ENCODE data around the gene PTPRK.

PTPRK gene

GRCh38 chr6:128282961-128283360 lies 237.4 kb downstream of the PTPRK start:
- DNase-seq (ENCODE audit: low spot score): no peak

DNA sequence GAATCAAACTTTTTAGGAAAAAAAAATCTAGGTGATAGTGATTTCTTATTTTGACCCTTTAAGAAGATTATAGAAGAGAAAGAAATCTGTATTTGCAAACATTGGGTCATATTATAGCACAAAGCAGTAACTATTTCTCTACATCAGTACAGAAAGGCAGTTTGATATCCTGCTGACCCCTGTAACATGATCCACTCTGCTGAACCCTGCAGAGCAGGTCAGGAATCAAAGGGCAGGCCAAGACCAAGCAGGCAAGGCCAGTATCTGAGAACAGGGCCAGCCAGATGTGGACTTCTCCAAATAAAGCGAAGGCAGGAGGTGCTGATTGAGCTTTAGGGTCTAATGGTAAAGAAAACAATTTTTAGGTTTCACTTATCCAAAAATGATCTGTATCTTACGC lies 239.4 kb downstream of the PTPRK start:
- no peak for DNase-seq (ENCODE audit: low spot score)

DNA sequence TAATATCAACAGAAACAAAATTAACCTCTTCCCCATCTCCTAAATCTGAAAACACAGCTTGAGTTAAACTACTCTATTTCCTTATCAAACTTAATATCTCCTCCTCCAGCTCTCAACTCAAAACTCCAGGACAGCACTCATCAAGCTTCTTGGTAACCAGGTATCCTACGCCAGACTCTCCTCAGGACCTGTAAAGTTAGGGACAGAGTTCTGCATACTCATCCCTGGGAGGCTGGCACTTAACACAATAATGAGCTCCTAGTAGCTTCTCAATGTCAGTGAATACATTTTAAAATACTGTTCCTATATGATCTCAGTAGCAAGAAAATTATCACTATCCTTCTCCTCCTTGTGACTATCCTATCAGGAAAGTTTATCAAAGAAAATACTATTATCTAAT lies 240.3 kb downstream of the PTPRK start:
- no peak for DNase-seq (ENCODE audit: low spot score)

GRCh38 chr6:128278836-128279235 lies 241.6 kb downstream of the PTPRK start:
- DNase-seq (ENCODE audit: low spot score): no peak

GRCh38 chr6:128277379-128277778 lies 243.0 kb downstream of the PTPRK start:
- DNase-seq (ENCODE audit: low spot score): no peak

DNA sequence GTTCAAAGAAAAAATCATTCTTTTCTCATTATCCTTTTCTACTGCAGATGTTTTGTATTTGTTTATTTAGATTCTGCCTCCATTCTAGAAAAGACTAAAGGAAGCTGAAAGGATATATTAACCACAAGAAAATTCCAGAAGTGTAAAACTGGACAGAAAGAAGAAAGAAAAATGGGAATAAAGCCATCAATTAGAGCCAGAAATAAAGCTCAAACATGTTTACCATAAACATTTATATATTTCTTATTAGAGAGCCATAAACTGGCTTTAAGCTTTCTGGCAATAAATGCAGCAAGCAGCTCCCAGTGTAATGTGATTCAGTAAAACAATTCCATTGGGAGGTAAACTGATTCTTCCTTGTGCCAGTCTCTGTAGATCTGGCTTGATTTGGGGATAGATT lies 244.1 kb downstream of the PTPRK start:
- DNase-seq (ENCODE audit: low spot score): no peak

DNA sequence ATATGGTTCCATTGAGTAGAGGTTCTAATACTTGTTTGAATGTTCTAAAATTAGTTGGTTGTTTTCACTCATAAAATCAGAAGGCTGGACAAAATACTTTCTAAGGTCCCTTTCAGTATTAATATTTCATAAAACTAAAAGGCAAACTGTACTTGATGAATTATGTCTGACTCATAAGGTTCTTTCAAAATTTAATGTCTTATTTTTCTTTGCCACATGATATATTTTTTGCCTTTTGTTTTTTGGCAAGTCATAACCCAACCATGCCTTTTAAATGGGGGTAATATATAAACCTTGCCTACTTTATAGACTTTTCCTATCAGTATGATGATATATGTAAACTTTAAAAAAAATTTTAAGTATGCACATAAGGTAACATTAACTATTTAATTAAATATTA lies 244.7 kb downstream of the PTPRK start:
- no peak for DNase-seq (ENCODE audit: low spot score)

DNA sequence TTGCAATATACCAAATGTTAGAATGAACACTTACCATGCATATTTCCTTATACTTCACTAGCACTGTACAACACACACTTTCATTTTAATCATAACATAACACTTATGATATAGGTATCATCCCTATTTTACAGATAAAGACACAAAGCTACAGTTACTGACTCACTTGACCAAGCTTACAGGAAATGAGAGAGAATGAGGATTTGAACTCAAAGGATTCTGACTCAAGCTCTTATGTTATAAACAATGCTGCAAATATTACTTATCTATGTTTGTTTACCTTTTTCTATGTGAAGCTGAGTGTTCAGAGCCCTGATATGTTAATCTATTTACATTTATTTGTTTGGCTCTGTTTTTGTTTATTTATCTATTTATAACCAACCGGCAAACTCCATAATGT lies 245.4 kb downstream of the PTPRK start:
- no peak for DNase-seq (ENCODE audit: low spot score)

GRCh38 chr6:128271527-128271926 lies 248.9 kb downstream of the PTPRK start:
- no peak for DNase-seq (ENCODE audit: low spot score)

GRCh38 chr6:128271011-128271410 lies 249.4 kb downstream of the PTPRK start:
- no peak for DNase-seq (ENCODE audit: low spot score)

- DNase-seq (ENCODE audit: low spot score): no peak
These were observed 253.5 kb downstream of the PTPRK start for GRCh38 chr6:128266946-128267345.

DNA sequence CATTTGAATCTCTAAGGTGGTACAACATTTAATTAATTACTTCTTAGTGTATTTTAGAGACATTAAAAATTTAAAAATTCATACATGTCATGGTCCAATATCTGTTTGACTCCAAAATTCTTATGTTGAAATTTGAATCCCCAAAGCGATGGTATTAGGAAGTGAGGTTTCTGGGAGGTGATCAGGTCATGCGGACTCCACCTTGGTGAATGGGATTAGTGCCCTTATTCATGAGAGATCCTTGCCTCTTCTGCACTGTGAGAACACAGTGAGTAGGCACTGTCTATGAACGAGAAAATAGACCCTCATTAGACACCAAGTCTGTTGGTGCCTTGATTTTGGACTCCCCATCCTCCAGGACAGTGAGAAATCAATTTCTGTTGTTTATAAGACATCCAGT lies 254.7 kb downstream of the PTPRK start:
- no peak for DNase-seq (ENCODE audit: low spot score)

- DNase-seq (ENCODE audit: low spot score): no peak
These were observed 260.4 kb downstream of the PTPRK start for GRCh38 chr6:128259730-128260685.

GRCh38 chr6:128259029-128259724 lies 261.2 kb downstream of the PTPRK start:
- DNase-seq (ENCODE audit: low spot score): no peak

DNA sequence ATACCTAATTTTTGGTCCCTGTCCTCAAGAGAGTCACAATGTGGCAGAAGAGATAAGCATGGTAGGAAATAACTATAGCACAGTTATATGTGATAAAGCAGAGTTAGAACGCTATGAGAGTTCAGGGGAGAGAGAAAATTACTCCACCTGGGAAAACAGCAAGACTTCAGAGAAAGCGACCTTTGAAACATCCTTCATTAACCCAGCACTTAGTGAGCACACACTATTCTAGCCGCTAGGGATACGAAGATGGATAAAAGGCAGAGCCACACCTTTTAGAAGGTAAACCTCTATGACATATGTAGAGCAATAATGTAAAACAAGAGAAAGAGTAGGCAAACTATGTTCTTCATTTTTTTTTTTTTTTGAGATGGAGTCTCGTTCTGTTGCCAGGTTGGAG lies 264.3 kb downstream of the PTPRK start:
- no peak for DNase-seq (ENCODE audit: low spot score)

GRCh38 chr6:128252341-128253176 lies 267.8 kb downstream of the PTPRK start:
- DNase-seq (ENCODE audit: low spot score): no peak

DNA sequence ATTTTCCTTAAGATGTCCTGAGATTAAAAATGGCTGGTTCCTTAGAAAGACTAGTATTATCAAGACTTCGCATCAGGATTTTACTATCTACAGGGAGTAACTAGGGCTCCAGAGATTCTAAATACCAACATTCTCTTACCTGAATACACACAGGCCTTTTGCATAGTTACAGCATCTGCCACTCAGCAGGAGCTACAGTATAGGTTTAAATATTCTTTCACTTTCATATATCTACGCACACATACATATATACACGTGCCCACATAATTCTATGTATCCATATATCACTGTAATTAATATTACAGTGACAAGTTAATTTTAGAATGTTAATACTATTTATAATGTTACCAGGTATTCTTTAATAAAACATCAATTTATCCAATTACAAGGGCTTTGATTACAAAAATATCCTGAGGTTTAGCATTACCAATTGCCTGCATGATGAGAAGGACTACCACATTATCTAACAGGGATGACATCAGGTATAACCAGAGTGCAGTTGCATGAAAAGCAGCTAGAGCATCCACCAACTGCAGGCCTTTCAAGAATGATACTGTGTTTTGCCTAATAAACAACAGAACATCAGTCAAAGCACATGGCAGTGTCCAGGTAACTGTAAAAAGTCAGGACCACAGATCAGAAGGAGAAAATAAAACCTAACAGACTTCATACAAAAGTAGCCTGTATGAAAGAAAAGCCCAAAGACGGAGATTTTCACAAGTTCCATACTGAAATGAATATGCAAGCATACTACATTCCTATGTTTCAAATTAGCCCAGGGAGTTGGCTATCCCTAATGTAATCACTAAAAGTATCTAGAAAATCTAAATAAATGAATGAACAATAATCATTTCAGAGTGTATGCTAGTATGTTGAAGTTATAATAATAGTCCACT lies 268.7 kb downstream of the PTPRK start:
- DNase-seq (ENCODE audit: low spot score): no peak

GRCh38 chr6:128250370-128251070 lies 269.9 kb downstream of the PTPRK start:
- DNase-seq (ENCODE audit: low spot score): no peak

- DNase-seq (ENCODE audit: low spot score): no peak
These were observed 271.0 kb downstream of the PTPRK start for GRCh38 chr6:128249429-128249828.

- no peak for DNase-seq (ENCODE audit: low spot score)
These were observed 273.7 kb downstream of the PTPRK start for GRCh38 chr6:128246472-128247260.

Measured in hematopoietic multipotent progenitor cell treated with erythropoietin and hydrocortisone succinate and interleukin-3 and kit ligand, for 15 days (in vitro differentiated cells).